Right atrium auricular region (tissue), 2 donors: ENCODE measurements around the gene RALBP1. TPM values are rescaled to one million over a fixed set of nuclear protein-coding genes. Genes with fewer than 3 reads are reported as not detected.

Experiments
- DNase-seq: peaks from one replicate; pipeline ENCODE4 v3.0.0-alpha.2; 2019; ENCODE audit warnings: low spot score
- H3K27ac ChIP-seq, 2 donors: fragments of 200-600 bp; sonication (generic); 1 replicate in 1 of 2; 2 replicates in 1 of 2; pipeline ENCODE4 v1.5.1; 2016 to 2019
- H3K27me3 ChIP-seq, 2 donors: fragments of 200-600 bp; sonication (generic); one replicate each; pipeline versions ENCODE4 v1.5.1 to v1.6.0; 2017 to 2019
- H3K36me3 ChIP-seq: fragments of 200-600 bp; sonication (generic); one replicate; pipeline ENCODE4 v1.5.1; 2016
- H3K4me1 ChIP-seq, 2 donors: fragments of 200-600 bp; sonication (generic); one replicate each; pipeline versions ENCODE4 v1.5.1 to v1.6.0; 2017 to 2019
- H3K4me3 ChIP-seq, 2 donors: fragments of 200-600 bp; sonication (generic); 1 replicate in 1 of 2; 2 replicates in 1 of 2; pipeline ENCODE4 v1.5.1; 2017 to 2019; ENCODE audit warnings: mild to moderate bottlenecking in 1 of 2, moderate library complexity in 1 of 2
- H3K9me3 ChIP-seq, 2 donors: fragments of 200-600 bp; sonication (generic); one replicate each; pipeline ENCODE4 v1.5.1; 2019
- CTCF ChIP-seq, 2 donors: fragments of 200-600 bp; sonication (generic); IDR thresholded peaks; one replicate each; pipeline ENCODE4 v1.5.1; 2019; ENCODE audit warnings: antibody characterized with exemption in 2 of 2
- total RNA-seq, 2 donors: library from RNA; depleted of rRNA; stranded (reverse); fragments of >200 nt; gene quantifications; one replicate each; pipeline ENCODE4 v1.1.0, GENCODE V29; 2016

RALBP1 gene
- total RNA-seq, 2 donors from 2014 or later = 58.7 to 62.5 TPM

- no peak for DNase-seq
- TF ChIP-seq CTCF (IDR thresholded peaks at IDR 0.05) = no peak
- Histone ChIP-seq H3K4me3 (no peak overlapping the region), H3K27ac (no peak overlapping the region), H3K36me3 (no peaks in the 10 kb centered on the region), H3K9me3 (no peaks in the 10 kb centered on the region), H3K27me3 (no peaks in the 10 kb centered on the region), H3K4me1 (peaks cover 0 to 8% of the 10 kb centered on the region in 2 donors)
These were observed 19.5 kb downstream of the RALBP1 start for GRCh38 chr18:9494778-9495331.

GRCh38 chr18:9495465-9495864 lies 20.2 kb downstream of the RALBP1 start:
- Histone ChIP-seq H3K4me3 (no peak overlapping the region), H3K27ac (no peak overlapping the region), H3K4me1 (peaks cover 0 to 8% of the 10 kb centered on the region in 2 donors), H3K36me3 (no peaks in the 10 kb centered on the region), H3K9me3 (no peaks in the 10 kb centered on the region), H3K27me3 (no peaks in the 10 kb centered on the region)
- no peak for DNase-seq
- TF ChIP-seq CTCF (IDR thresholded peaks at IDR 0.05) = no peak

- TF ChIP-seq CTCF (IDR thresholded peaks at IDR 0.05) = no peak
- Histone ChIP-seq H3K27me3 (no peaks in the 10 kb centered on the region), H3K9me3 (no peaks in the 10 kb centered on the region), H3K27ac (no peak overlapping the region), H3K36me3 (no peaks in the 10 kb centered on the region), H3K4me3 (no peak overlapping the region), H3K4me1 (peaks cover 0 to 8% of the 10 kb centered on the region in 2 donors)
- no peak for DNase-seq
These were observed 20.8 kb downstream of the RALBP1 start for GRCh38 chr18:9495916-9496705.

GRCh38 chr18:9506046-9506792 lies 30.9 kb downstream of the RALBP1 start:
- H3K4me1 ChIP-seq = peaks cover 0 to 4% of the 10 kb centered on the region in 2 donors
- no peaks in the 10 kb centered on the region for H3K36me3 ChIP-seq
- H3K4me3 ChIP-seq = no peak overlapping the region
- H3K27ac ChIP-seq = peak overlapping the region in 1 of 2 donors; percentile 5
- peaks cover 0 to 14% of the 10 kb centered on the region in 2 donors for H3K9me3 ChIP-seq
- TF ChIP-seq CTCF (IDR thresholded peaks at IDR 0.05) = no peak
- DNase-seq = no peak
- H3K27me3 ChIP-seq = no peaks in the 10 kb centered on the region

GRCh38 chr18:9507565-9508088 lies 32.3 kb downstream of the RALBP1 start:
- Histone ChIP-seq H3K27me3 (no peaks in the 10 kb centered on the region), H3K4me1 (peaks cover 0 to 4% of the 10 kb centered on the region in 2 donors), H3K36me3 (no peaks in the 10 kb centered on the region), H3K27ac (no peak overlapping the region), H3K9me3 (peaks cover 0 to 13% of the 10 kb centered on the region in 2 donors), H3K4me3 (no peak overlapping the region)
- DNase-seq = no peak
- no peak for TF ChIP-seq CTCF (IDR thresholded peaks at IDR 0.05)
